SK-N-MC (cell line): ENCODE data around the gene AOAH.

Experiments used
- EZH2 ChIP-seq: fragments of 200-600 bp; sonication (generic); IDR thresholded peaks from one replicate; pipeline ENCODE4 v1.6.1; 2017; ENCODE audit warnings: antibody characterized with exemption
- FOXP2 ChIP-seq: optimal IDR thresholded peaks from 2 replicates; pipeline ENCODE3; 2011; ENCODE audit warnings: mild to moderate bottlenecking, moderate library complexity; ENCODE audit not compliant: insufficient read depth; ENCODE audit errors: extremely low read length, control extremely low read depth
- POLR2AphosphoS5 ChIP-seq: IDR thresholded peaks from 2 replicates; pipeline ENCODE4 v1.6.1; 2012; ENCODE audit warnings: mild to moderate bottlenecking, low read depth, low read length, borderline replicate concordance

- TF ChIP-seq EZH2 (no peak), POLR2AphosphoS5 (no peak), FOXP2 (no peak)
These were observed 209.7 kb downstream of the AOAH start for GRCh38 chr7:36514289-36515243.
